SH-SY5Y (cell line): ENCODE measurements around the gene NLRP7.

ENCODE experiments used
- GATA2 ChIP-seq: IDR thresholded peaks from 2 replicates; pipeline ENCODE4 v1.6.1; 2011; ENCODE audit warnings: mild to moderate bottlenecking, low read depth, low read length
- GATA3 ChIP-seq: IDR thresholded peaks from 2 replicates; pipeline ENCODE4 v1.6.1; 2011; ENCODE audit warnings: low read depth, mild to moderate bottlenecking, low read length, moderate library complexity

The NLRP7 gene

GRCh38 chr19:54905803-54906511, 41.4 kb downstream of the NLRP7 start, which contains the start of gene NCR1:
NCR1 (plus strand) TSS chr19:54906148; CDS start chr19:54906188, 40 bp downstream.
- no peak for TF ChIP-seq GATA2
- TF ChIP-seq GATA3 = no peak

GRCh38 chr19:54905421-54905802, 41.9 kb downstream of the NLRP7 start:
- no peak for TF ChIP-seq GATA3
- TF ChIP-seq GATA2 = no peak

GRCh38 chr19:54903303-54903702, 44.0 kb downstream of the NLRP7 start:
- TF ChIP-seq GATA2 = no peak
- TF ChIP-seq GATA3 = no peak

- TF ChIP-seq GATA2 (no peak), GATA3 (no peak)
These were observed 45.3 kb downstream of the NLRP7 start for GRCh38 chr19:54902061-54902460.

GRCh38 chr19:54896036-54896435, 51.3 kb downstream of the NLRP7 start:
- TF ChIP-seq GATA2 = no peak
- no peak for TF ChIP-seq GATA3

- no peak for TF ChIP-seq GATA3
- TF ChIP-seq GATA2 = no peak
These were observed 53.9 kb downstream of the NLRP7 start for GRCh38 chr19:54893406-54893805.

- no peak for TF ChIP-seq GATA2
- TF ChIP-seq GATA3 = no peak
These were observed 57.8 kb downstream of the NLRP7 start for GRCh38 chr19:54889566-54889965.

- TF ChIP-seq GATA2 (no peak), GATA3 (no peak)
These were observed 59.1 kb downstream of the NLRP7 start for GRCh38 chr19:54888239-54888638.

GRCh38 chr19:54883228-54883627, 64.1 kb downstream of the NLRP7 start:
- TF ChIP-seq GATA2 = no peak
- no peak for TF ChIP-seq GATA3

- TF ChIP-seq GATA2 = no peak
- TF ChIP-seq GATA3 = no peak
These were observed 64.6 kb downstream of the NLRP7 start for GRCh38 chr19:54882758-54883157.

- no peak for TF ChIP-seq GATA2
- TF ChIP-seq GATA3 = no peak
These were observed 65.4 kb downstream of the NLRP7 start for GRCh38 chr19:54881884-54882283.

GRCh38 chr19:54877471-54877870, 69.9 kb downstream of the NLRP7 start:
- no peak for TF ChIP-seq GATA2
- no peak for TF ChIP-seq GATA3

- TF ChIP-seq GATA3 = no peak
- TF ChIP-seq GATA2 = no peak
These were observed 71.8 kb downstream of the NLRP7 start for GRCh38 chr19:54875506-54875905.

- no peak for TF ChIP-seq GATA2
These were observed 73.3 kb downstream of the NLRP7 start, which contains the start of gene FCAR for GRCh38 chr19:54873990-54874389. FCAR (plus strand) TSS chr19:54874235; CDS start chr19:54874290, 55 bp downstream.
